AG10803 (cell line): ENCODE measurements around the gene PHF21A.

Experiments
- DNase-seq: peaks from one replicate; pipeline ENCODE4 v3.0.0; 2010; ENCODE audit warnings: low read depth
- H3K4me3 ChIP-seq: 2 replicates; pipeline ENCODE4 v1.5.1; 2011; ENCODE audit warnings: mild to moderate bottlenecking, low read length, control low read depth
- TF ChIP-seq, protein P1 (sequence below): conservative IDR thresholded peaks from 2 replicates; pipeline ENCODE4 v1.5.1; 2011; ENCODE audit warnings: mild to moderate bottlenecking, low read length, control low read depth, inconsistent platforms

Gene PHF21A

DNA sequence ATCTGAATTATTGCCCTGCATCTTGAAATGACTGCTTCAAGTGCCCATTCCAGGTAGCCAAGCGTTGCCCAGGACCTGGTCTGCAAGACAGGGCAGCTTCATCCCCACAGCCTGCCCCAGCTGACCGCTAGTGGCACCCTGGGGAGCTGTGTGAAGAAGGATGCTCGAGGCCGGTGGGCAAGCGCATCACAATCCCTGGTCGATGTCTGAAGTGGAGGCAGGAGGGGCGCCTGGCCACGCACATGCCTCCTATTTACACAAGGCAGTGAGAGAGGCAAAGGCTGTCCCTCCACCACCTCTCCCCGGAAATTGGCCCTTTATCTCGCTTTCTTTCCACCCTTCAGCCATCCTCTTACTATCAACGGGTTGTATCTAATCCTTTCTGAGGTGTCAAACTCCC lies 28.1 kb upstream of the PHF21A start:
- DNase-seq: no peak
- H3K4me3 ChIP-seq: no peak overlapping the region
- TF ChIP-seq, protein P1, sequence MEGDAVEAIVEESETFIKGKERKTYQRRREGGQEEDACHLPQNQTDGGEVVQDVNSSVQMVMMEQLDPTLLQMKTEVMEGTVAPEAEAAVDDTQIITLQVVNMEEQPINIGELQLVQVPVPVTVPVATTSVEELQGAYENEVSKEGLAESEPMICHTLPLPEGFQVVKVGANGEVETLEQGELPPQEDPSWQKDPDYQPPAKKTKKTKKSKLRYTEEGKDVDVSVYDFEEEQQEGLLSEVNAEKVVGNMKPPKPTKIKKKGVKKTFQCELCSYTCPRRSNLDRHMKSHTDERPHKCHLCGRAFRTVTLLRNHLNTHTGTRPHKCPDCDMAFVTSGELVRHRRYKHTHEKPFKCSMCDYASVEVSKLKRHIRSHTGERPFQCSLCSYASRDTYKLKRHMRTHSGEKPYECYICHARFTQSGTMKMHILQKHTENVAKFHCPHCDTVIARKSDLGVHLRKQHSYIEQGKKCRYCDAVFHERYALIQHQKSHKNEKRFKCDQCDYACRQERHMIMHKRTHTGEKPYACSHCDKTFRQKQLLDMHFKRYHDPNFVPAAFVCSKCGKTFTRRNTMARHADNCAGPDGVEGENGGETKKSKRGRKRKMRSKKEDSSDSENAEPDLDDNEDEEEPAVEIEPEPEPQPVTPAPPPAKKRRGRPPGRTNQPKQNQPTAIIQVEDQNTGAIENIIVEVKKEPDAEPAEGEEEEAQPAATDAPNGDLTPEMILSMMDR: no peak

DNA sequence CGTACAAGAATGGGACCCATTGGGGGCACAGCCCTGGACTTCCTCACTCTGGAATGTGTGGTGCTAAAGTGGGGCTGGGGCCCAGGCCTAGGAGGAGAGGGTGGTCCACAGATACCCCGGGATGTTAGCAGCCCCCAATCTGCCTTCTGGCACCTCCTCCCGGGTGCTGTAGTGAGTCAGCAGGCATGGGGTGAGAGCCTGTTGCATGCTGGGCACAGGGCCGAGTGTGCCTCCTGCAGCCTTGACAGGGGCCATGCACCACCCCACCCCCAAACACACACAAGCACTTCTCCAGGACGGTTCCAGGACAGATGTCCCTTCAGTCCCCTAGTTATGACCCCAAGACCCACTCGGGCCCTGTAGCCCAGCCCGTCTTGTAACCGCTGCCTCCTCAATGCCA lies 23.5 kb upstream of the PHF21A start:
- no peak overlapping the region for H3K4me3 ChIP-seq
- TF ChIP-seq, protein P1: no peak
- no peak for DNase-seq

GRCh38 chr11:46143049-46143806 lies 22.0 kb upstream of the PHF21A start:
- no peak overlapping the region for H3K4me3 ChIP-seq
- TF ChIP-seq, protein P1: no peak
- DNase-seq: no peak

- no peak for DNase-seq
- H3K4me3 ChIP-seq: no peak overlapping the region
- TF ChIP-seq, protein P1: no peak
These were observed 21.3 kb upstream of the PHF21A start for GRCh38 chr11:46142561-46142960.

GRCh38 chr11:46141597-46141996 lies 20.3 kb upstream of the PHF21A start:
- no peak overlapping the region for H3K4me3 ChIP-seq
- TF ChIP-seq, protein P1: no peak
- no peak for DNase-seq

DNA sequence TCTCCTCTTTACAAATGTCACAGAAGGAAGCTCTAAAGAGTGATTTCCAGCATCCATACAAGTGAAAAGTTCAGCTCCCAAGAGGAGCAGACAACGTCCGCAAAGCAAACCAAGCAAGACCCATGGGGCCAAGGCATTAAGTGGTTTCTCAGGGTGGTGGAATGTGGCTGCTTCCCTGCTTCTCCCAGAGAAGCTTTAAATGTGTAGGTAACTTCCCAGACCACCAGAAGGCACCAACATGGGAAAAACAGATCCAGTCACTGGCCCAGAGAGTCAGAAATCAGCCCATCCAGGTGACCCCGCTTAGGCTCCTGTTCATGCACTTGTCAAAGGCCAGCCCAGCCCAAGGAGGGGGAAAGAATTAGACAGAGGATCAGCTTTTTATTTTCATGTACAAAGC lies 13.3 kb upstream of the PHF21A start:
- no peak for DNase-seq
- no peak overlapping the region for H3K4me3 ChIP-seq
- TF ChIP-seq, protein P1: no peak

GRCh38 chr11:46134061-46134460 lies 12.8 kb upstream of the PHF21A start:
- DNase-seq: no peak
- H3K4me3 ChIP-seq: no peak overlapping the region
- TF ChIP-seq, protein P1: no peak
